IMR-90 (cell line): ENCODE results near the gene CHRM5.
A peak's percentile ranks its signal among the peaks of the same experiment; 100 is the strongest.

Experiments
- BHLHE40 ChIP-seq: fragments of 150-350 bp; IDR thresholded peaks from 2 replicates; pipeline ENCODE4 v1.6.1; 2016; ENCODE audit warnings: mild to moderate bottlenecking, low read depth, low read length
- CEBPB ChIP-seq: IDR thresholded peaks from 2 replicates; pipeline ENCODE4 v1.6.1; 2012; ENCODE audit warnings: low read depth, low read length, improper control_type of control experiment
- CHD1 ChIP-seq: IDR thresholded peaks from 2 replicates; pipeline ENCODE4 v1.6.1; 2012; ENCODE audit warnings: low read depth, low read length, improper control_type of control experiment
- CTCF ChIP-seq: conservative IDR thresholded peaks from 2 replicates; pipeline ENCODE4 v1.5.1; 2012; ENCODE audit warnings: mild to moderate bottlenecking, low read depth, low read length, improper control_type of control experiment
- MAFK ChIP-seq: IDR thresholded peaks from 2 replicates; pipeline ENCODE4 v1.6.1; 2012; ENCODE audit warnings: low read depth, low read length, improper control_type of control experiment
- MXI1 ChIP-seq: IDR thresholded peaks from 2 replicates; pipeline ENCODE4 v1.6.1; 2012; ENCODE audit warnings: low read depth, mild to moderate bottlenecking, low read length, moderate library complexity, borderline replicate concordance
- POLR2A ChIP-seq: IDR thresholded peaks from 2 replicates; pipeline ENCODE4 v1.6.1; 2012; ENCODE audit warnings: mild to moderate bottlenecking, low read depth, low read length
- RCOR1 ChIP-seq: IDR thresholded peaks from 2 replicates; pipeline ENCODE4 v1.6.1; 2012; ENCODE audit warnings: mild to moderate bottlenecking, low read length, improper control_type of control experiment; ENCODE audit not compliant: insufficient replicate concordance
- RFX5 ChIP-seq: IDR thresholded peaks from 2 replicates; pipeline ENCODE4 v1.8.0; 2012; ENCODE audit warnings: low read depth, mild to moderate bottlenecking, low read length, moderate library complexity
- SMC3 ChIP-seq: fragments of 150-350 bp; IDR thresholded peaks from 2 replicates; pipeline ENCODE4 v1.6.1; 2016; ENCODE audit warnings: low read depth, mild to moderate bottlenecking, antibody characterized with exemption, low read length, moderate library complexity

GRCh38 chr15:33985287-33985686, 17.0 kb downstream of the CHRM5 start:
- TF ChIP-seq POLR2A (no peak), CTCF (no peak), CEBPB (peak; percentile 76), RFX5 (no peak), RCOR1 (no peak), MXI1 (no peak), MAFK (no peak), BHLHE40 (no peak), SMC3 (no peak), CHD1 (no peak)
